Islet of Langerhans (tissue), 1 donor: ENCODE data around the gene SEPSECS.
"Not testable (repeated sequence)": the region's sequence is repeated elsewhere in the genome, so short reads cannot be mapped to it uniquely, and the experiment has no call there.

ENCODE experiments used
- FAIRE-seq: peaks from one replicate; lab custom pipeline; 2011; peaks lifted over from hg19 to GRCh38; lab: Jason Lieb, UNC

SEPSECS gene

GRCh38 chr4:25109511-25109910, 50.7 kb downstream of the SEPSECS start:
- no peak for FAIRE-seq

- FAIRE-seq: no peak
Measured at GRCh38 chr4:25108556-25108955, 51.7 kb downstream of the SEPSECS start.

- no peak for FAIRE-seq
Measured at GRCh38 chr4:25107827-25108516, 52.3 kb downstream of the SEPSECS start.

GRCh38 chr4:25106363-25107151, 53.7 kb downstream of the SEPSECS start:
- no peak for FAIRE-seq

GRCh38 chr4:25104591-25104990, 55.7 kb downstream of the SEPSECS start:
- no peak for FAIRE-seq

GRCh38 chr4:25103418-25103817, 56.8 kb downstream of the SEPSECS start:
- FAIRE-seq: no peak

GRCh38 chr4:25101836-25102235, 58.4 kb downstream of the SEPSECS start:
- FAIRE-seq: no peak

GRCh38 chr4:25100710-25101109, 59.5 kb downstream of the SEPSECS start:
- FAIRE-seq: no peak

- FAIRE-seq: no peak
Measured at GRCh38 chr4:25100021-25100555, 60.2 kb downstream of the SEPSECS start.

GRCh38 chr4:25098964-25099891, 61.0 kb downstream of the SEPSECS start:
- FAIRE-seq: no peak

- no peak for FAIRE-seq
Measured at GRCh38 chr4:25096981-25097443, 63.2 kb downstream of the SEPSECS start.

- FAIRE-seq: no peak
Measured at GRCh38 chr4:25096251-25096980, 63.8 kb downstream of the SEPSECS start.

GRCh38 chr4:25095837-25096236, 64.4 kb downstream of the SEPSECS start:
- FAIRE-seq: no peak

- FAIRE-seq: no peak
Measured at GRCh38 chr4:25092139-25092538, 68.1 kb downstream of the SEPSECS start.

GRCh38 chr4:25090516-25090915, 69.7 kb downstream of the SEPSECS start:
- no peak for FAIRE-seq

- FAIRE-seq: no peak
Measured at GRCh38 chr4:25089051-25089763, 71.0 kb downstream of the SEPSECS start.

GRCh38 chr4:25088093-25088952, 71.9 kb downstream of the SEPSECS start:
- peak; percentile 24 for FAIRE-seq

- FAIRE-seq: no peak
Measured at GRCh38 chr4:25085671-25086070, 74.6 kb downstream of the SEPSECS start.

- FAIRE-seq: not testable (repeated sequence)
Measured at GRCh38 chr4:25083441-25083840, 76.8 kb downstream of the SEPSECS start.
